NOMO-1 (cell line): ENCODE measurements around the gene CCDC88C.
"Not testable (repeated sequence)": the region's sequence is repeated elsewhere in the genome, so short reads cannot be mapped to it uniquely, and the experiment has no call there.

Source experiments
- DNase-seq, 2 experiments: peaks; one replicate each; lab custom pipeline; 2025; ENCODE audit not compliant: unreplicated experiment in 2 of 2; lab: John Stamatoyannopoulos, UW

The CCDC88C gene

GRCh38 chr14:91416744-91417119 lies 888 bp downstream of the CCDC88C start:
- DNase-seq, result no peak

DNA sequence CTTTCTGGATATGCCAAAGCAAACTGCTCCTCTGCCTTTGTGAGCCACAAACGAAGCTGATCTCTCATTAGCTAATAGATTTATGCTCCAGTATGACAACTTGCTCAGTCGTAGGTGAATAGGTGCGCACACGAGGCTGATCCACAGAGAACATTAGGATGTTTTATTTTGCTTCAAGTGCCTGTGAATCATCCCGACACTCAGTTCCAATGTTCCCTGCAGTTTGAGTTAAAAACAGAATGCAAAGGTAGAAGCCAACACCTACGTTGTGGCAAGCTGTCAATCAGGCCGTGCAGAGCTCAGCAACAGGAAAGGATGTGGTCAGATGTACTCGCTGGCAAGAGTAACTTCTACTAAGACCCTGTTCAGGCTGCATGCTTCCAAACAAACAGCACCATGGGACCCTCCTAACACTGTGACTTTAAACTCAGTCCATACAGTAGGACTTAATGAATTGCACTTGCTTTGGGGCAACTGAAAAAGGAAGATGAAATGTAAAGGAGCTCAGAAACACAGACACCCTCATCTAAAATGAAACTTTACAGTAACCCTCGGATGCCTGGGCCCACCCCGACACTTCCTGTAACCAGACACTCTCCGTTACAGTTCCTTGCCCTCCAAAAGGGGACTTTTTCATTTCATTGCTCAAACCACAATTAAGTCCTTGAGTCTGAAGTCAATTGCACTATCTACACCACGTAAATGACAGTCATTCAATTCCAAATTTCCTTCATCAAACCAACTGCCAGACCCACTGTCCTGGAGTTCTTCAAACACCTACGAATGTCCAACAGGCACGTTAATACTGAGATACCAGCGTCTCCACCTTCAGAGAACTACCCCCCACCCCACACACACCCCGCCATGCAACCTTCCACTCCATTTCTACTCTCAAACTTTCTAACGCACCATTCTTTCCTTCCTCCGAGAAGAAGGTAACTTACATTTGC lies 1.6 kb downstream of the CCDC88C start:
- DNase-seq, result peak; percentile 17 to 53

DNA sequence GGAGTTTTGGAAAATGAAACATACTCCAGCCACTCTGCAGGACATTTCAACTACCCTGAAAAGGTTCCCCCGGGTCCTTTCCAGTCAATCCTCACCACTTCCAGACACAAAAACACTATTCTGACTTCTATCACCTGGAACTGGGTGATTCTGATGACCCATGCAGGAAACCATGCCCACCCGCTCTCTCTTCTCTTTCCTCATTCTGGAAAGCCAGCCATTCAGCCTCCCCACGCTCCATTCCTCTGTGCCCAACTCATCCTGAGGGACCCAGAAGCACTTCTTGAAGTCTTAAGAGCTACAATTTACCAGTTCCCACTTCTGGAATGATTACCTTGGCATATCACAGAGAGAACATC lies 3.2 kb downstream of the CCDC88C start:
- no peak for DNase-seq

- no peak for DNase-seq
These were observed 3.8 kb downstream of the CCDC88C start for GRCh38 chr14:91413547-91414474.

DNA sequence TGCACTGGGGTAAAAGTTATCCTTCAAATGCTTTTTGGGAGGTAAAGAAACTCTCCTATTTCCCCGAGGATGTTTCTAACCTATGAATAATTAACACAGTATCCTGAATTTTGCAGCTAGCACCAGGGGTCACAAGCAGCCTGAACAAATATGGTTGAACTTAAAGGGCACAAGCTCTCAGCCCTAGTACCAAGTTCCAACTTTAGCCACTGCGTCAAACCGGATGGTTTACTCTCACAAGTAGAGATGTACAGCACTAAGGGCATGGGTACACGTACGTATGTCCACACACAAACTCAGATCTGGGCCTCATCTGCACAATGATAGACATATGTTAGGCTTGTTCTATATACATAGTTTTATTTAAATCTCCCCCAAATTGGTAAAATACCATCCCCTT lies 4.7 kb downstream of the CCDC88C start:
- no peak for DNase-seq

DNA sequence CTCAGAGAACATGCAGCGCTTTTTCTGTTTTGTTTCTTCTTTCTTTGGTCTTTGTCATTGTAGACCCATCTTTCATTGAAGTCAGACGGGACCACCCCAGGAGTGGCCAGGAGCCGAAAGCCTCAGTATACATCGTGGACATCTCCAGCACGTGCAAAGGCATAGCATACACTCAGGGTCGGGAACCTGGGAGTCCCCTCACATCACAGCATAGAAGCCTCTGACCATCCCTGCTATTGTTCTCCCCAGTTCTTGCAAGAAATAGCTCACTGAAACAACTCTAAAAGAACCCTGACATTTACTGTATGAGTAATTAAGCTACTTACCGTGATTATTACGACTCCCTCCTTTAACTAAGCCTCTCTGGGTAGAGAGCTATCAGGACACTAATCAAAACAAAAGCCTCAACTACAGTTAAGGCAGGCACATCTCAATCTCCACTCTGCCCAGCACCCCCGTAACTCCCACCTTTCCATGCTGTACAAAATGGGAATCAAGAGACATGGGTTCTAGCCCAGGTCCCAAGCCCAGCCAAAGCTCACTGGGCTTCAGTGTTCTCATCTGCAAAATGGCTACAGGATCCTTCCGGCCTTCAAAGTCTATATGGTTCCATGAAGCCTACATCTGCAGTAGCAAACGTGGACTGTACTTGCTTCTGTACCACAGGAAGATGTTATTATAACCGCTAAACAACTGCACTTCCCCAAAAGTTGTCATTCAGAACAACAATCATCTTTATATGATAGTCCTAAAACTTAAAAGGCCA lies 6.7 kb downstream of the CCDC88C start:
- peak in 1 of 2 experiments; percentile 53 for DNase-seq

DNA sequence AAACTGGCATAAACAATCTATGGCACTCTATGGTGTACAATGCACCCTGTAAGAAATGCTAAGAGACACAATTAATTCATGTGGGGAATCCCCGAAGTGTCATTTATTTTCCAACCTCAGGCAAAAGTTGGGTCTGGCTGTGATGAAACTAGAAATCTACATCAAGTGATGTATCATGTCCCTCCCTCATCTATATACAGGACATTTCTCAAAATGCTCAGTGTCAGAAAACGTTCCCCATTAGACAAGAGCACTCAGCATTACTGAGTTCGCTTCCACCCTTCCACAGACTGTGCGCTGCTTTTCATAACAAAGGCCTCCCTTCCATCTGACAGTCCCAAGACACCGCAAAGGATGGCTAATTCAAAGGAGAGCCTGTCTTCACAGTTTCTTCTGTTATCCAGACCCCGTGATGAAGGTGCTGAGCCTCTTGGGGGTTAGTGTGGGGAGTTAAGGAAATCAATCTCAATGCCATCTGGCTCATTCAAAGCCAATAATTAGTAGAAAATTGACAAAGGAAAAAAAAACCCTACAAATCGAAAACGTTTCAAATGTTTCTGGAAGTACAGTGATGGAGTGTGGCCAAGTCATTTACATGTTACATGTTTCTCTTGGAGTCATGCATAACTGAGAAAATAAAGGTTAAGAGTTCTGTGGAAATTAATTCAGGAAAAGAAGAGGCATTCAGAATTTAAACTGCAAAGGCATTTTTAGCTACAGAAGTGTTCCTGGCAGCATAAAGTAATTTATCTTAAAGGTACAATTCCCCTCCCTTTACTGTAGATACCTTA lies 7.5 kb downstream of the CCDC88C start:
- no peak for DNase-seq

DNA sequence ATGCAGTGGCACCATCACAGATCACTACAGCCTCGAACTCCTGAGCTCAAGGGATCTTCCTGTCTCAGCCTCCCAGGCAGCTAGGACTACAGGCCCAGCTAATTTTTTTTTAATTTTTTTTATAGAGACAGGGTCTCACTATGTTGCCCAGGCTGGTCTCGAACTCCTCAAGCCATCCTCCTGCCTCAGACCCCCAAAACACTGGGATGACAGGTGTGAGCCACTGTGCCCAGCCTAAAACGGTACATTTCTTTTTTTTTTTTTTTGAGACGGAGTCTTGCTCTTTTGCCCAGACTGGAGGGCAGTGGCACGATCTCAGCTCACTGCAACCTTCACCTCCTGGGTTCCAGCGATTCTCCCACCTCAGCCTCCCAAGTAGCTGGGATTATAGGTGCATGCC lies 8.4 kb downstream of the CCDC88C start:
- DNase-seq, result not testable (repeated sequence)

DNA sequence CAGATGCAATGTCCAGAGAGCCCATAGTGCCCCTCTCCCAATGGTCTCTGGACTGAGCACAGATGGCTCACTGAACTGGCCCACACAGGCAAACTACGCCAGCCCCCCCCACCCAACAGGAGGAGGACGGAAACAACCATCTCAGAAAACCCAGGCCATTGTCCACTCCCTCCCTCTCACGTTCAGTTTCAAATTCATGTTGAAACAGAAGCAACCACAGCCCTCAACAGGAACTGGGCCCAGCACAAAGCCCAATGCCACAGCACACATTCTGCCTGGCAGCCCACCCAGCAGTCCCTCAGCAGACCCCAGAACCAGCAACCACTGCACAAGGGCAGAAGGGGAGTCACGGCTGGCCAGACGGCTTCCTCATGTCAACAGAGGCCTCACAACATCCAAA lies 10.6 kb downstream of the CCDC88C start:
- no peak for DNase-seq

DNA sequence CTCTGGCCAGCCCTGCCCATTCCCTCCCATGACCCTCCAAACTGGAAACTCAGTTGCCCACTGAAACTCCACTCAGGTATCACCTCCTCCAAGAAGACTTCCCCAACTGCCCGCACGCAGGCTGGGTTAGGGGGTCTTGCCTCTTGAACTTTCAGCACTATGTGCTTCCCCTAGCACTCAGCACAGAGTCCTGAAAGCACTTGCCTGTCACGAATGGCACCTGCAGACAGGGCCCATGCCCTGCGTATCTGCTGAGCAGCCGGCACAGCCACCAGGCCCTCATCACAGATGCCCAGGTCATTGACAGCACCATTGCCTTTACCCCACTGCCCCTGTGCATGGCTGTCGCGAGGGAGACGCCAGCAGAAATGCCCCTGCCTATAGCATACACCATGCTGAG lies 11.2 kb downstream of the CCDC88C start:
- no peak for DNase-seq

DNA sequence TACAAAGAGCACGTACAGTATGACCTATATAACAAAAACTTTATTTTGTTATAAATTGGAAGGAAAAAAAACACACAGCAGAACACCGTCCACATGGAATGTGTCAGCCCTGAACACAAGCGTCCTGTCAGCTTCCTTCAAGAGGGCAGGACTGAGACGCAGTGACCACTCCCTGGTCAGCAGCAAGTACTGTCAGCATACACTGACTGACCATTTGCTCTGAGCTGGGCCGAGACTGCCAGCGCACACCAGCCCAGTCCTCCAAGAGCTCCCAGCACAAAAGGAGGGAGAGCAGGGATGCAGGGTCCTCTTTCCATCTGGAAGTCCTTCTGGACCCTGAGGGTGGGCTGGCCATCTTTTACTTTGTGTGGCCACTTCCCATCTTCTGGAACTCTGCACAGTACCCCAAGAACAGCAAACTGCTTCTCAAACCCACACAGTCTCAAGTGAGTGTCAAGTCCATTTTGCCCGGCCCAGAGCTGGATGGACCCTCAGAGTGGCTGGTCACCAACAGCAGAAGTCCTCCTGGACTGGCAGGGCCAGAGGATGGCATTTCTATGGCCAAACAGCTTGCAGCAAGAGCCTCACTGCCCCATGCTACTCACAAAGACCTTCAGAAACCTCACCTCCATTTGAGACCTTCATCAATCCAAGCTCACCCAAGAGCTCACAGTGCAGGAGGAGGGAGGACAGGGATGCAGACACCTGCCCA lies 11.7 kb downstream of the CCDC88C start:
- no peak for DNase-seq

GRCh38 chr14:91405241-91405721 lies 12.3 kb downstream of the CCDC88C start:
- no peak for DNase-seq

DNA sequence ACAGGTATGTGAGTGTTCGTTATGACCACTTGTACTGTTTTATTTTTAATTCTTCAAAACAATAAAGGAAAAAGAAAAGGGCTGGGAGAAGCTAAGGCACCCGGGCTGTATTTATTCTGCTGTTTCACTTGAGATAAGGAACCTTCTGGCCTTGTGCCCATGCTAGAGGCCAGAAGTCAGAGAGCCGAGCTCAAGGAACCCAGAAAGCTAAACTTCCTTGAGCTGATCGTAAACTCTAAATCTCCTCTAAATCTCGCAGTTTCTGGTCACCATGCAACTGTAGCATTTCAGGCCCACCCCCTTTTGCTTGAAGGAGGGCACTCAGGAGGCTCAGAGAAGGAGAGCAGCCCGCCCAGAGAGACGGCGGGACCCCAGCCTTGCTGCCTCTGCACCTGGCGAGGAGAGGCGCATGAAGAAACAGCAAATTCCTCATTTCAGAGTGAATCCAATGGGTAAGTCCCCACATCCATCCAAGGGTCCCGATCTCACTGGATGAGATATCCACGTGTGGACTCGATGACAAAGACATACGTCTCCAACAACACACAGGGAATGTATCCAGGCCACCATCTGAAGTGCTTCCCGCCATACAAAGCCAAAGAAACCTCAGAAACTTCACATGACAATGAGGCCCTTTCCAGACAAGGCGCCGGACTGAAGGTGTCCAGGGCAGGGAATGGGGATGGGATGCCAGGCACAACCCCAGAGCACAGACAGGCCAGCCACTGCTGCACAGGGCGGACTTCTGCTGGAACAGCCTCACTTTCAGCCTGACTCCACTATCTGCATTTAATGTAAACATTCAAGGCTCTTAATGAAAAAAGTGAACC lies 14.6 kb downstream of the CCDC88C start:
- DNase-seq, result no peak

- DNase-seq, result no peak
These were observed 15.3 kb downstream of the CCDC88C start for GRCh38 chr14:91402348-91402747.

DNA sequence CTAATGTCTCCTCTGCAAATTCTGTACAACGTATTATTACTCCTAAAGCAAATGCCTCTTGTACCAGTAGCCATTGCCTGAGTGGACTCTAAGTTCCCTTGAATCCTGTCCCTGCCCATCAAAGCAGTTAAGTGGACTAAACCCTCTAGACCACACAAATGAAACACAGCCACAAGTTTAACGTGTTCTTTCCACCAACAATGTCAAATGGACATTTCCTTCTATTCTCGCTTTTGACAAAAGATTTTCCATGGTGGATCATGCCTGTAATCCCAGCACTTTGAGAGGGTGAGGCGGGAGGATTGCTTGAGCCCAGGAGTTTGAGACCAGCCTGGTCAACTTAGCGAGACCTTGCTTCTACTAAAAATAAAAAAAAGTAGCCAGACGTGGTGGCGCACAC lies 15.9 kb downstream of the CCDC88C start:
- DNase-seq, result no peak

DNA sequence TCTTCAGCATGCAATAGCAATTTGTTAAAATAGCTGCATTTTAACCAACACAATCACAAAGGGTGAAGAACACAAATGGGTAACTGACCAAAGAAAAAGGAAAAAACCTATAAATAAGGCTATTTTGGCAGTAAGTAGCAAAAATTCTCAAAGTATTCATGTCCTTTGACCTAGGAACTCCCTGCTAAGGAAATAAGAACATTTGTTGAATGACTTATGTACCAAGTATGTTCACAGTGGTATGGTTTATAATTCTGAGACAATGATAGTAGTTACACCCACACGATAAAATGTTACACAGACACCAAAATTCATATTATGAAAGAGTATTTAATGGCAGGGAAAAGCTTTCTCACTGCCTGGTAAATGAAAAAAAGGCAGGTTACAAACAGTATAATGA lies 16.9 kb downstream of the CCDC88C start:
- no peak for DNase-seq

GRCh38 chr14:91399868-91400640 lies 17.6 kb downstream of the CCDC88C start:
- peak in 1 of 2 experiments; percentile 13 for DNase-seq

DNA sequence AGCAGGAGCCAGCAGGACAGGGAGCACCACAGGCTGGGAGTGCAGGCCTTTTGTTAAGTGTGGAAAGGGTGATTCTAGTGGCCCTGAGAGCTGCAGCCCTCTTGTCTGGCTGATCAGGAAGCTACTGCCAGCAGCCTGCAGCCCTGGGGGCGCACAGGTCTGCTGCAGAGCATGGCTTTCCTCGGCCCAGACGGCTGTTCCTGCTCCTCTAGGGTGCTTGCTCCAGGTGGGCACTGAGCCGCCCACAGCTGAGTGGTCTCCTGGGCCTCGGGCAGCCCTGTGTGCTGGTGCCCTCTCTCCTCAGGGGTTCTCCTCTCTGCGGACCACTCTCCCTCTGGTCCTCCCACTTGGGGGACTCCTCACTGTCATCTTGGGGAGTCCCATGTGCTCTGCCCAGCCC lies 18.9 kb downstream of the CCDC88C start:
- no peak for DNase-seq
